GM12878 (cell line): ENCODE results near the gene FAM110A. TPM values are rescaled to one million over a fixed set of nuclear protein-coding genes. Genes with fewer than 3 reads are reported as not detected.

ENCODE experiments used
- ATAC-seq: fragments of 200-7000 bp; cut with Tn5 transposase; 3 replicates; pipeline ENCODE4 v1.9.1; 2020; ENCODE audit warnings: mild to moderate bottlenecking, moderate library complexity
- BruUV-seq: library from RNA; stranded (reverse); fragments of 400-500 nt; replicated peaks from 2 replicates; lab custom pipeline; 2021; lab: Mats Ljungman, UMichigan
- CTCF ChIA-PET: fragments of 300-600 bp; sonication (Branson Sonifier 250); formaldehyde crosslinking; extraction: SDS; loops from one replicate; lab custom pipeline; 2021; ENCODE audit warnings: inconsistent platforms; lab: Yijun Ruan, JAX
- POLR2A ChIA-PET: fragments of 350-600 bp; formaldehyde crosslinking; extraction: SDS; loops from one replicate; lab custom pipeline; 2021; ENCODE audit warnings: inconsistent platforms; lab: Charles Lee
- RAD21 ChIA-PET: fragments of 300-600 bp; sonication (Branson Sonifier 250); formaldehyde crosslinking; loops from one replicate; lab custom pipeline; 2023; ENCODE audit warnings: antibody characterized with exemption; ENCODE audit not compliant: unreplicated experiment; lab: Charles Lee
- SMC1A ChIA-PET: fragments of 300-600 bp; sonication (Branson Sonifier 250); formaldehyde crosslinking; loops from one replicate; lab custom pipeline; 2023; ENCODE audit not compliant: unreplicated experiment, uncharacterized antibody; lab: Charles Lee
- DNase-seq: peaks from one replicate; pipeline ENCODE4 v3.0.0-alpha.2; 2011; ENCODE audit warnings: low read depth, low spot score
- FAIRE-seq: peaks from 3 replicates; lab custom pipeline; 2011; peaks lifted over from hg19 to GRCh38; lab: Jason Lieb, UNC
- H2AFZ ChIP-seq: 2 replicates; pipeline ENCODE4 v1.6.0; 2011; ENCODE audit warnings: low read depth, low read length, control low read depth; ENCODE audit not compliant: control insufficient read depth
- H3K27ac ChIP-seq: 2 replicates; pipeline ENCODE4 v1.5.1; 2011; ENCODE audit warnings: control low read depth; ENCODE audit not compliant: control insufficient read depth, insufficient read depth
- H3K27me3 ChIP-seq, 2 experiments: replicated peaks in 1 of 2; 2 replicates each; pipeline versions ENCODE4 v1.6.0 to v1.6.1; 2011; ENCODE audit warnings: low read length in 1 of 2; ENCODE audit not compliant: control insufficient read depth in 2 of 2, insufficient read depth in 2 of 2
- H3K36me3 ChIP-seq, 2 experiments: 2 replicates each; pipeline ENCODE4 v1.5.1; 2011; ENCODE audit warnings: low read length in 1 of 2; ENCODE audit not compliant: control insufficient read depth in 2 of 2, insufficient read depth in 2 of 2
- H3K4me1 ChIP-seq: 2 replicates; pipeline ENCODE4 v1.6.1; 2011; ENCODE audit warnings: mild to moderate bottlenecking, low read length, moderate library complexity, mixed read lengths; ENCODE audit not compliant: control insufficient read depth, insufficient read depth
- H3K4me2 ChIP-seq: 2 replicates; pipeline ENCODE4 v1.6.0; 2011; ENCODE audit warnings: control low read depth; ENCODE audit not compliant: control insufficient read depth, insufficient read depth
- H3K4me3 ChIP-seq: fragments of 200-600 bp; sonication (generic); 2 replicates; pipeline ENCODE4 v1.5.1; 2016
- H3K79me2 ChIP-seq: 2 replicates; pipeline ENCODE4 v1.6.0; 2011; ENCODE audit warnings: low read length; ENCODE audit not compliant: control insufficient read depth, insufficient read depth
- H3K9ac ChIP-seq: 2 replicates; pipeline ENCODE4 v1.8.0; 2011; ENCODE audit warnings: low read length, control low read depth, mixed read lengths; ENCODE audit not compliant: control insufficient read depth, insufficient read depth
- H3K9me3 ChIP-seq: replicated peaks from 3 replicates; pipeline ENCODE4 v1.5.1; 2011; ENCODE audit warnings: mild to moderate bottlenecking, low read length; ENCODE audit not compliant: control insufficient read depth, insufficient read depth
- H4K20me1 ChIP-seq: 2 replicates; pipeline ENCODE4 v1.6.0; 2011; ENCODE audit not compliant: control insufficient read depth, insufficient read depth
- DPF2 ChIP-seq: fragments of 450-650 bp; IDR thresholded peaks from 2 replicates; pipeline ENCODE4 v1.6.1; 2017; ENCODE audit warnings: mild to moderate bottlenecking
- E2F8 ChIP-seq: fragments of 450-650 bp; IDR thresholded peaks from 2 replicates; pipeline ENCODE4 v1.6.1; 2018; ENCODE audit warnings: mild to moderate bottlenecking, low read depth, moderate library complexity; ENCODE audit not compliant: partially characterized antibody
- EP300 ChIP-seq, 2 experiments: fragments of 150-350 bp in 1 of 2; IDR thresholded peaks; 2 replicates each; pipeline ENCODE4 v1.6.1; 2011 to 2012; ENCODE audit warnings: low read depth in 2 of 2, low read length in 2 of 2, borderline replicate concordance in 1 of 2, improper control_type of control experiment in 1 of 2, inconsistent platforms in 1 of 2; ENCODE audit not compliant: control insufficient read depth in 1 of 2
- ETV6 ChIP-seq, 2 experiments: fragments of 450-650 bp in 1 of 2; IDR thresholded peaks in 1 of 2; conservative IDR thresholded peaks in 1 of 2; 2 replicates each; pipeline ENCODE4 v1.6.1; 2014; ENCODE audit warnings: antibody characterized with exemption in 1 of 2, borderline replicate concordance in 1 of 2, low read depth in 1 of 2, mild to moderate bottlenecking in 1 of 2, moderate library complexity in 1 of 2
- FOS ChIP-seq: IDR thresholded peaks from 3 replicates; pipeline ENCODE4 v1.6.1; 2011; ENCODE audit warnings: borderline replicate concordance; ENCODE audit not compliant: insufficient read length; ENCODE audit errors: extremely low read depth
- PAX8 ChIP-seq: fragments of 450-650 bp; IDR thresholded peaks from 2 replicates; pipeline ENCODE4 v1.6.1; 2017; ENCODE audit warnings: mild to moderate bottlenecking, moderate library complexity
- POU2F2 ChIP-seq: IDR thresholded peaks from 3 replicates; pipeline ENCODE4 v1.6.1; 2011; ENCODE audit warnings: low read depth, mild to moderate bottlenecking, low read length, borderline replicate concordance
- RELA ChIP-seq: fragments of 450-650 bp; IDR thresholded peaks from 2 replicates; pipeline ENCODE4 v1.8.0; 2014; ENCODE audit warnings: borderline replicate concordance; ENCODE audit not compliant: partially characterized antibody
- SIX5 ChIP-seq: IDR thresholded peaks from 2 replicates; pipeline ENCODE4 v1.6.1; 2011; ENCODE audit warnings: mild to moderate bottlenecking, low read depth, low read length, moderate library complexity; ENCODE audit not compliant: severe bottlenecking
- SP1 ChIP-seq: IDR thresholded peaks from one replicate; pipeline ENCODE4 v1.6.1; 2011; ENCODE audit warnings: low read depth, low read length
- SUZ12 ChIP-seq: fragments of 200-600 bp; sonication (generic); IDR thresholded peaks from one replicate; pipeline ENCODE4 v1.6.1; 2018; ENCODE audit warnings: antibody characterized with exemption, mild to moderate bottlenecking; ENCODE audit not compliant: unreplicated experiment
- USF1 ChIP-seq: IDR thresholded peaks from 2 replicates; pipeline ENCODE4 v1.6.1; 2011; ENCODE audit warnings: borderline replicate concordance, low read depth, mild to moderate bottlenecking, moderate library complexity, mixed read lengths, low read length; ENCODE audit not compliant: insufficient read depth; ENCODE audit errors: extremely low read length
- WRNIP1 ChIP-seq: IDR thresholded peaks from 2 replicates; pipeline ENCODE4 v1.6.1; 2011; ENCODE audit warnings: low read depth, low read length, improper control_type of control experiment, borderline replicate concordance
- ZSCAN29 ChIP-seq: fragments of 450-650 bp; IDR thresholded peaks from 2 replicates; pipeline ENCODE4 v1.6.1; 2017; ENCODE audit warnings: mild to moderate bottlenecking, moderate library complexity
- WGBS: methylation state at CpG from one replicate; pipeline ENCODE4 v1.1.6; 2016; ENCODE audit warnings: low lambda C conversion rate; ENCODE audit not compliant: insufficient replicate concordance, insufficient coverage; ENCODE audit errors: missing lambda C conversion rate; 5-methylcytosine and 5-hydroxymethylcytosine counted together
- in situ Hi-C: fragments of 300-500 bp; cut with MboI; formaldehyde crosslinking; loops from 9 replicates; pipeline ENCODE4 v1.14.3; 2018; ENCODE audit warnings: mixed read lengths
- intact Hi-C: fragments of 100-400 bp; cut with micrococcal nuclease; formaldehyde crosslinking; loops from one replicate; pipeline ENCODE4 v1.14.2; 2022; ENCODE audit not compliant: unreplicated experiment
- polyA plus RNA-seq, 11 experiments: library from polyadenylated mRNA; depleted of rRNA in 4 of 11; unstranded in 6 of 11; stranded (reverse) in 5 of 11; fragments of >200 nt; fragmentation: Nextera tagmentation in 4 of 11; fragmentation: Illumina TruSeq in 1 of 11; extraction: Ambion mirVana in 4 of 11; extraction: Trizol in 1 of 11; gene quantifications; 1 replicate in 1 of 11; 2 replicates in 10 of 11; pipeline versions ENCODE4 v1.2.1 to v1.2.3, GENCODE V29; 2011 to 2016; ENCODE audit warnings: inconsistent platforms in 2 of 11, missing spikeins in 2 of 11, low read depth in 1 of 11
- total RNA-seq, 4 experiments: library from RNA; depleted of rRNA in 3 of 4; stranded (reverse); fragments of >200 nt in 3 of 4; fragmentation: Illumina TruSeq in 1 of 4; extraction: Trizol in 1 of 4; gene quantifications; 2 replicates each; pipeline versions ENCODE4 v1.2.1 to v1.2.3, GENCODE V29; 2013 to 2021
- TF ChIP-seq, protein P1 (sequence below): IDR thresholded peaks from 2 replicates; pipeline ENCODE4 v1.6.1; 2011; ENCODE audit warnings: borderline replicate concordance, low read depth, mild to moderate bottlenecking, moderate library complexity, low read length; ENCODE audit not compliant: insufficient read depth, poor library complexity, severe bottlenecking

FAM110A gene
- total and polyA plus RNA-seq, 10 of the 15 experiments (the other 5 are each of a cell fraction or from before 2014, with no cell fraction given), result 1.1 to 14.8 (median 7.4) TPM

DNA sequence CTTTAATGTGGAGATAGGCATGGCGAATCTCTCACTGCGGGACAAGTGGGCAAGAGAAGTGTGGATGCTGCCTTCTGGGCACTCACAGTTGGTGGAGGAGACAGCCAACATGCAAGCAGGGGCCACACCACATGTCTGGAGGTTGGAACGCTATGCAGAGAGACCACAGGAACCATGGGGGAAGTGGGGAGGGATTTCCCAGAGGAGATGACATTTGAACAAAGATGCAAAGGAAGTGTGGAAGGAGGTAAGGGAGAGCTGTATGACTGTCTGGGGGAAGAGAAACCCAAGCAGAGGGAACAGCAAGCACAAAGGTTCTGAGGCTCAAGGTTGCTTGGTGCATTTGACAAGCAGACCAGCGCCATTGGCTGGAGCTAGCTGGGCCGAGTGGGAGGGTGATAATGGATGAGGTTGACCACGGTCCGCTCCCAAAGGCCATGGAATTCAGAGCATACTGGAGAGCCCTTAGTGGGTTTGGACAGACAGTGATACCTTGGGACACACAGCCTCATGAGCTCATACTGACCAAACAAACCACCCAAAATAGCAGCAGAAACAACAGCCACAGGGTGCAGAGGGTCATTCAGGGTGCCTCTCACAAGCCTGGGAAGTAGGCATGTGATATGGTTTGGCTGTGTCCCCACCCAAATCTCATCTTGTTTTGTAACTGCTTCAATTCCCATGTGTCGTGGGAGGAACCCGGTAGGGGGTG, 7.6 kb upstream of the FAM110A start:
- RAD21 ChIA-PET, result no interaction called here
- in situ Hi-C loops, result no loop called here
- H3K4me3 ChIP-seq, result no peak overlapping the region
- DNase-seq, result no peak
- H3K9me3 ChIP-seq, result no peaks in the 10 kb centered on the region; the same call in 2 of the 3 replicates
- POLR2A ChIA-PET, result no interaction called here
- ATAC-seq, result no peak; the same call in 2 of the 3 replicates
- no peaks in the 10 kb centered on the region; the same call in 1 of the 2 replicates for H3K4me1 ChIP-seq
- CTCF ChIA-PET, result interaction anchor here (0.6 to 1.0 kb wide), 2 partner anchors 21 to 134 kb away, joined by 3 to 4 read pairs; no protein-coding TSS in a partner anchor
- SMC1A ChIA-PET, result no interaction called here
- FAIRE-seq, result no peak
- TF ChIP-seq SIX5 (no peak), SUZ12 (no peak), FOS (no peak), USF1 (no peak), E2F8 (no peak), RELA (no peak), ETV6 (conservative IDR thresholded peaks at IDR 0.05 in 1 of 2, IDR thresholded peaks at IDR 0.05 in 1 of 2; ENCODE audit: borderline replicate concordance in 1 of 2, low read depth in 1 of 2) (no peak), DPF2 (no peak), WRNIP1 (no peak), ZSCAN29 (no peak), PAX8 (no peak), EP300 (IDR thresholded peaks at IDR 0.05; ENCODE audit: borderline replicate concordance in 1 of 2, control insufficient read depth in 1 of 2, low read depth in 2 of 2, low read length in 2 of 2) (no peak), SP1 (no peak), POU2F2 (no peak)
- TF ChIP-seq, protein P1, sequence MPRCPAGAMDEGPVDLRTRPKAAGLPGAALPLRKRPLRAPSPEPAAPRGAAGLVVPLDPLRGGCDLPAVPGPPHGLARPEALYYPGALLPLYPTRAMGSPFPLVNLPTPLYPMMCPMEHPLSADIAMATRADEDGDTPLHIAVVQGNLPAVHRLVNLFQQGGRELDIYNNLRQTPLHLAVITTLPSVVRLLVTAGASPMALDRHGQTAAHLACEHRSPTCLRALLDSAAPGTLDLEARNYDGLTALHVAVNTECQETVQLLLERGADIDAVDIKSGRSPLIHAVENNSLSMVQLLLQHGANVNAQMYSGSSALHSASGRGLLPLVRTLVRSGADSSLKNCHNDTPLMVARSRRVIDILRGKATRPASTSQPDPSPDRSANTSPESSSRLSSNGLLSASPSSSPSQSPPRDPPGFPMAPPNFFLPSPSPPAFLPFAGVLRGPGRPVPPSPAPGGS, result no peak
- TF ChIP-seq, all 136 proteins: peak for 0
- Histone ChIP-seq H3K27ac (no peak overlapping the region), H3K27me3 (no peaks in the 10 kb centered on the region), H3K36me3 (no peaks in the 10 kb centered on the region), H3K79me2 (no peaks in the 10 kb centered on the region), H3K4me2 (no peak overlapping the region), H4K20me1 (no peaks in the 10 kb centered on the region), H2AFZ (no peak overlapping the region), H3K9ac (no peak overlapping the region)
- 70% methylated on average over 9 of the region's 9 CpGs for WGBS
- intact Hi-C loops, result no loop called here
- no TSS peak for BruUV-seq
